T47D (cell line): ENCODE results near the gene ING5.
A peak's percentile ranks its signal among the peaks of the same experiment; 100 is the strongest.

Experiments
- DNase-seq, 2 experiments: peaks; one replicate each; pipeline versions ENCODE4 v3.0.0 to v3.0.0-alpha.2; 2011 to 2012; ENCODE audit warnings: low read depth in 1 of 2, low spot score in 1 of 2
- JUND ChIP-seq: IDR thresholded peaks from 2 replicates; pipeline ENCODE4 v1.6.1; 2012; ENCODE audit warnings: low read depth
- in situ Hi-C: cut with HindIII; loops from 2 replicates; pipeline ENCODE4 v1.10.0; 2016; ENCODE audit warnings: low sequenced_read_pairs, low pct_unique_long_range_greater_than_20kb

ING5 gene

DNA sequence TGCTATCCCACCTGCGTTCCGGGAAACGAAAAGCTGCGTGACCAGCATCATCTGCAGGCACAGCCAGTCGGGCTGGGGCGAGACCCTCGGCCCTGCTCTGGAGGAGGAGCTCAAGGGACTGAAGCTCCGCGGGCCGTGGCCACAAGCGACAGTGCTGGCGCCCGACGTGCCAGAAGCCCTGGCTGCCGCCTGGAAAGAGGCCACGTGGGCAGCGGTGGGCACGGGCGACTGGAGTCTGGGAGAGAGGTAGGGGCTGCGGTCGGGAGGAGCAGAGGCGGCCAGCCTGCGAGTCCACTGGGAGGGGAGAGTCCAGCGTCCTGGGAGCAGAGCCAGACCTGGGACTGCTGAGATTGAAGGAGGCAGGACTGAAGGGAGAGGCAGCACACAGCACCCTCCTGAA, 24.4 kb upstream of the ING5 start:
- in situ Hi-C loops: no loop called here
- no peak for DNase-seq
- no peak for TF ChIP-seq JUND

DNA sequence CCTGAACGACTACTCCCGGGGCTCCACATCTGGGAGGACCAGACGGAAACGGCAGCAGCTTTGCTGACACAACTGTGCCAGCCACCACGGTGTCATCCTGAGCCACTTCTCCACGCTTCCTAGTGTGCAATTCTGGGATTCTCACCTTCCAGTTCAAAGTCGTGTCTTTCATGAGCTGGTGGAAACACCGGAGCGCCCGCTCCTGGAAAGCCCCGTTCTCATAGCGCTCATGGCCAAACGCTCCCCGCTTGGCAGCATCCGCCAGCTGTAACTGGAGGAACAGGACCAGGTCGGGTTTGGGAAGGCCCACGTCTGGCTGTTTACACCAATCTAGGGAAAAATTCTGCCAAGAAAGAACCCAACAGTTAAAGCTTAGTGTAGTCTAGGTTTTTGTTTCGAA, 23.5 kb upstream of the ING5 start:
- no peak for DNase-seq
- no peak for TF ChIP-seq JUND
- in situ Hi-C loops: no loop called here

DNA sequence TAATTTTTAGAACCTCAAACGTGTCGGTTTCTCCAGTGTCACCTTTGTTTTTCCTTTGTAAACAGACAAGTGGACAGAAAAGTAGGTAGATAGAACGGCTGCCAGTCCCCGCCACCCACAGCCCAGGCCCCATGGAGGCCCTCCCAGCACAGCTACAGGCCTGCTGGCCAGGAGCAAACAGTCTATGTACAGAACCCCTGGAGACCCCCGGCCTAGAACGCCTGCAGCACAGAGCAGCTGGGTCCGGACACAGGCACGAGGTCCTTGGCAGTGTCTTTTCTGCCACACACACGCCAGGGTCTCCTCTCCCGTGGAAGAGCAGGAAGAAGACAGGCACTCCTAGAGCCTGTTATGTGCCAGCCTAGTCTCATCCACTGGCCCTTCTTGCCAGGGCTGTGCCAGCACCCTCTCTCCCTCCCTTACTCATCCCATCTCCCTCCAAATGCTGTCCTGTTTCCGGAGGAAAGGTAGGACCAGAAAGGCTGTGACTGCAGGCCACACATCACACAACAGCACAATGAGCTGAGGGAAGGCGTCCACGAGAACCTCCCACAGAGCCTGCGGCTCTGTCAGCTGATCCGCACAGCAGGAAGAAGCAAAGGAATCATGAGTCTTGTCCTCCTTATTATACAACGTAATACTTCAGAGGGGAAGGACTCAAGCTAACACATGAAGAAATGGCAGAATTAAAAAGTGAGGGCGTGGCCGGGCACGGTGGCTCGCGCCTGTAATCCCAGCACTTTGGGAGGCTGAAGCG, 22.9 kb upstream of the ING5 start:
- DNase-seq: no peak
- in situ Hi-C loops: no loop called here
- no peak for TF ChIP-seq JUND

GRCh38 chr2:241680044-241680443, 21.8 kb upstream of the ING5 start:
- in situ Hi-C loops: no loop called here
- no peak for DNase-seq
- TF ChIP-seq JUND: no peak

- DNase-seq: no peak
- in situ Hi-C loops: no loop called here
- TF ChIP-seq JUND: no peak
Observed at GRCh38 chr2:241680827-241681599, 20.8 kb upstream of the ING5 start.

DNA sequence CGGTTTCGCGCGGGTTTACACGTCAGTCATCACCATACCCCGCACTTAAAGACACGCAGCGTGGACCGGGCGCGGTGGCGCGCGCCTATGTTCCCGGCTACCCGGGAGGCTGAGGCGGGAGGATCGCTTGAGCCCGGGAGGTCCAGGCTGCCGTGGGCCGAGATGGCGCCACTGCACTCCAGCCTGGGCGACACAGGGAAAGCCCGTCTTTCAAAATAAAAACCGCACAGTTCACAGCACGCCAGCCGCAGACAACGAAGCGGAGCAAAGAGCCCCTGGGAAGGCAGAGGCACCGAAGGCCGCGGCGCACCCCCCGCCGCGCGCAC, 15.6 kb upstream of the ING5 start:
- no peak for TF ChIP-seq JUND
- no peak for DNase-seq
- in situ Hi-C loops: no loop called here

GRCh38 chr2:241686650-241687425, 15.0 kb upstream of the ING5 start, which contains the start of gene DTYMK:
TSS of gene DTYMK (minus strand) at chr2:241686815. CDS start at chr2:241686783, 32 bp downstream.
- peak; percentile 95 to 97 for DNase-seq
- in situ Hi-C loops: no loop called here
- no peak for TF ChIP-seq JUND

- no peak for TF ChIP-seq JUND
- in situ Hi-C loops: no loop called here
- DNase-seq: no peak
Observed at GRCh38 chr2:241689306-241689705, 12.5 kb upstream of the ING5 start.

GRCh38 chr2:241690202-241690717, 11.6 kb upstream of the ING5 start:
- no peak for TF ChIP-seq JUND
- no peak for DNase-seq

DNA sequence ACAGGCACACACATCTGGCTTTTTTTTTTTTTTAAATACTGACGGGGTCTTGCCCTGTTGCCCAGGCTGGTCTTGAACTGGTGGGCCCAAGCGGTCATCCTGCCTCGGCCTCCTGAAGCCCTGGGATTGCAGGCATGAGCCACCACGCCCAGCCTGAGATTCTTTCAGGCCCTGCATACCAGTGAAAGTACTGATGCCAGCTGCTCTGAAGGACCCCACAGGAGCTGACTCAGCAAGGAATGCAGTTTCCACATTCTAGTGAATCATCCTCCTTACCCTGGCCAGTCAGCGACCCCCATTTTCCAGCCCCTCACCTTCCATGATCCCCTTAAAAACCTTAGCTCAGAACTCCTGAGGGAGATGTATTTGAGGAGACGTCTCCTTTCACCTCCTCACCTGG, 9.4 kb upstream of the ING5 start:
- in situ Hi-C loops: no loop called here
- DNase-seq: no peak
- no peak for TF ChIP-seq JUND

More at GRCh38 chr2:241690202-241690717, 11.6 kb upstream of the ING5 start:
- in situ Hi-C loops: no loop called here

DNA sequence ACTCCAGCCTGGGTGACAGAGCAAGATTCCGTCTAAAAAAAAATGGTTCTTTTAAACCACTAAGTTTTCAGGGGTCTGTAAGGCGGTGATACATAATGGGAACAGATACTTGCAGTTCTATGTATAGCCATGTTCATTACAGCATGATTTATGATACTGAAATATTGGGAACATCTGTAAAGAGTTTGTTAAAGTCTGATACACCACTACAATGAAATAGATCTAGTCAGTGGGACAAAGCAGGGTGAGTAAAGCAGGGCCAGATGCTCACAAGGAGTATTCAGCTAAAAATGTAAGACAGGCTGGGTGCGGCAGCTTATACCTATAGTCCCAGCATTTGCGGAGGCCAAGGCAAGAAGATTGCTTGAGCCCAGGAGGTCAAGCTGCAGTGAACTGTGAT, 6.2 kb upstream of the ING5 start:
- in situ Hi-C loops: no loop called here
- DNase-seq: no peak
- TF ChIP-seq JUND: no peak

- no peak for DNase-seq
- in situ Hi-C loops: no loop called here
- no peak for TF ChIP-seq JUND
Observed at GRCh38 chr2:241701149-241701398, 765 bp upstream of the ING5 start.

DNA sequence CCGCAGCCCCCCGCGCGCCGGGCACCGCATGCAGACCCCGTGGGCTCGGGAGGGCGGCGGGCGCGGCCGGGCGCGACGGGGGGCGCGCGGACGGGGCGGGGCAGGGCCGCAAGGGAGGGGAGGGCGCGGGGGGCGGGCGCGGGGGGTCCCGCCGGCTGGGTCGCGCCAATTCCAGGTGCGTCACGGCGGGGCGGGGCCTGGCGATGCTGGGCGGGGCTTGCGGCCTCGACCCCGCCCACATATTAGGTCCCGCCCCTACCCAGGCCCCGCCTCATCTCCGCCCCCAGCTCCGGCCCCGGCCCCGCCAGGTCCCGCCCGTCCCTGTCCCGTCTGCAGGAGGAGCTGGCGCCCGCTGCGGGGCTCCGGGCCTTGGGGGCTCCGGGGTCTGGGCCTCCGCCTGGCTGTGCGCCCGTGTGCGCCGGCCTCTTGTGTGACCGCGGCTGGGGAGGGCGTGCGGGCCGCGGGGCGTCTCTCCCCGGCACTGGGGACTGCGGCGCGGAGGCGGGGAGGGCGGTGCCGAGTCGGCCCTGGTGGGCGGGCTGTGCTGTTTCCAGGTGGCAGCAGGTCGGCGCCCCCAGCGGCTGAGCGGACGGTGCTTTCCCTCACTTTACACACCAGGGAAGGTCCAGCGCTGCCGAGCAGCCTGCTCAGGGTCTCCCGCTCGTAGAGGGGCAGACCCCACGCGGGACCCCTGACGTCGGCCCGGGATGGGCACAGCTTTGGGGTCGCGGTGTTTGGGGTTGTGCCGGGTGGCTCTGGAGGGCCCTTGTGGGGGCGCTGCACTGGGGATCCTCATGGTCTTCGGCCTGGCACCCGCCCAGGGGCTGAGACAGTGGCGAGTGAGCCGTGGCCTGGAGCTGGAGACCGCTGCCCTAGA, 554 bp downstream of the ING5 start:
- no peak for TF ChIP-seq JUND
- peak; percentile 70 to 84 for DNase-seq
- in situ Hi-C loops: no loop called here
